ENCODE results near the gene HEPN1. TPM values are rescaled to one million over a fixed set of nuclear protein-coding genes. Genes with fewer than 3 reads are reported as not detected.
A peak's percentile ranks its signal among the peaks of the same experiment; 100 is the strongest.

Gene HEPN1
- total and polyA plus RNA-seq, 2 experiments from 2014 or later = not detected

DNA sequence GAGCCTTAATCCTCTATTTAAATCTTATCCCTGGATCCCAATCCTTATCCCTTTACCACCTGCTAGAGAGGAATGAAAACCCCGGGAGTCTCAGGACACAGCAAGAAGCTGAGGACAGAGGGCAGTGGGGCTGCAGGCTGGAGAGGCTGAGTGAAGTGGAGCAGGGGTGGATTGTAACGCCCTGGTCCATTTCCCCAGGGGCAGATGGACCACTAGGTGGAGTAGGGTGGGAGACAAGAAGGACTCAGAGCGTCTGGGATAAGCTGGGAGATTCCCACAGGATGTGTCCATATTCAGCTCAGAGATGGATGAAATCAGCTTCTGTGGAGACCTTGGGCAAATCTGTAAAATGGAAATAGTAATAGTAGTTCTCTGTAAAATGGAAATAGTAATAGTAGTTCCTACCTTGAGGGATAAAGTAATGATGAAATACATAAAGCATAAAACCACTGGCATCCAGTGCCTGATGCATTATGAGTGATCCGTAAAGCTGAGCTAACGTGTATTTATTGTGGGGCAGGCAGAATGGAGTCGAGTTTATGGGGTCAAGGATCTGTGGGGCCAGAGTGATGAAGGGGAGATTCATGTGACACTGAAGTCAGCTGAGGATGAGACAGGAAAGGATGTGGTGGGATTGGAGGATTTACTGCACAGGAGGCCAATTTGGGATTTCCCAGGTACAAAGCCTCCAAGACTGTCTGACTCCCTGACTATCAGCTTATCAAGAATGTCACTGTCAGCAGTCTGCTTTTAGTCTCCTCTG lies 19.5 kb upstream of the HEPN1 start:
- H3K9me2 ChIP-seq (ENCODE audit: insufficient read depth) = 0 out of 2 replicates have a peak, but pooled peaks cover 4% of the 10 kb centered on the region
- DNase-seq (ENCODE audit: low spot score) (no peak), ATAC-seq (peak; percentile 62)
- no peaks in the 10 kb centered on the region for H4K20me1 ChIP-seq (replicated peaks; ENCODE audit: insufficient read depth)
- no peak overlapping the region for H3K27ac ChIP-seq (ENCODE audit: low read depth)
- no peak overlapping the region for H3K4me3 Mint-ChIP-seq
- peaks cover 8% of the 10 kb centered on the region for H3K27me3 Mint-ChIP-seq (ENCODE audit: insufficient read depth, low read depth, poor library complexity)
- no peaks in the 10 kb centered on the region for H3K36me3 Mint-ChIP-seq (ENCODE audit: low read depth)
- no peaks in the 10 kb centered on the region for H3F3A ChIP-seq (replicated peaks; ENCODE audit: low read depth)
- H3K4me3 ChIP-seq = no peak overlapping the region
- peaks cover 4% of the 10 kb centered on the region; the same call in 1 of the 2 replicates for H3K4me1 ChIP-seq (ENCODE audit: insufficient read depth)
- 0 out of 2 replicates have a peak, but pooled peaks cover 5% of the 10 kb centered on the region for H3K27me3 ChIP-seq (ENCODE audit: insufficient read depth)
- no peaks in the 10 kb centered on the region for H3K36me3 ChIP-seq (ENCODE audit: insufficient read depth)
- H3K79me2 ChIP-seq (replicated peaks; ENCODE audit: insufficient read depth) = no peaks in the 10 kb centered on the region
- no peak overlapping the region for H3K4me2 ChIP-seq
- TF ChIP-seq, protein P1, sequence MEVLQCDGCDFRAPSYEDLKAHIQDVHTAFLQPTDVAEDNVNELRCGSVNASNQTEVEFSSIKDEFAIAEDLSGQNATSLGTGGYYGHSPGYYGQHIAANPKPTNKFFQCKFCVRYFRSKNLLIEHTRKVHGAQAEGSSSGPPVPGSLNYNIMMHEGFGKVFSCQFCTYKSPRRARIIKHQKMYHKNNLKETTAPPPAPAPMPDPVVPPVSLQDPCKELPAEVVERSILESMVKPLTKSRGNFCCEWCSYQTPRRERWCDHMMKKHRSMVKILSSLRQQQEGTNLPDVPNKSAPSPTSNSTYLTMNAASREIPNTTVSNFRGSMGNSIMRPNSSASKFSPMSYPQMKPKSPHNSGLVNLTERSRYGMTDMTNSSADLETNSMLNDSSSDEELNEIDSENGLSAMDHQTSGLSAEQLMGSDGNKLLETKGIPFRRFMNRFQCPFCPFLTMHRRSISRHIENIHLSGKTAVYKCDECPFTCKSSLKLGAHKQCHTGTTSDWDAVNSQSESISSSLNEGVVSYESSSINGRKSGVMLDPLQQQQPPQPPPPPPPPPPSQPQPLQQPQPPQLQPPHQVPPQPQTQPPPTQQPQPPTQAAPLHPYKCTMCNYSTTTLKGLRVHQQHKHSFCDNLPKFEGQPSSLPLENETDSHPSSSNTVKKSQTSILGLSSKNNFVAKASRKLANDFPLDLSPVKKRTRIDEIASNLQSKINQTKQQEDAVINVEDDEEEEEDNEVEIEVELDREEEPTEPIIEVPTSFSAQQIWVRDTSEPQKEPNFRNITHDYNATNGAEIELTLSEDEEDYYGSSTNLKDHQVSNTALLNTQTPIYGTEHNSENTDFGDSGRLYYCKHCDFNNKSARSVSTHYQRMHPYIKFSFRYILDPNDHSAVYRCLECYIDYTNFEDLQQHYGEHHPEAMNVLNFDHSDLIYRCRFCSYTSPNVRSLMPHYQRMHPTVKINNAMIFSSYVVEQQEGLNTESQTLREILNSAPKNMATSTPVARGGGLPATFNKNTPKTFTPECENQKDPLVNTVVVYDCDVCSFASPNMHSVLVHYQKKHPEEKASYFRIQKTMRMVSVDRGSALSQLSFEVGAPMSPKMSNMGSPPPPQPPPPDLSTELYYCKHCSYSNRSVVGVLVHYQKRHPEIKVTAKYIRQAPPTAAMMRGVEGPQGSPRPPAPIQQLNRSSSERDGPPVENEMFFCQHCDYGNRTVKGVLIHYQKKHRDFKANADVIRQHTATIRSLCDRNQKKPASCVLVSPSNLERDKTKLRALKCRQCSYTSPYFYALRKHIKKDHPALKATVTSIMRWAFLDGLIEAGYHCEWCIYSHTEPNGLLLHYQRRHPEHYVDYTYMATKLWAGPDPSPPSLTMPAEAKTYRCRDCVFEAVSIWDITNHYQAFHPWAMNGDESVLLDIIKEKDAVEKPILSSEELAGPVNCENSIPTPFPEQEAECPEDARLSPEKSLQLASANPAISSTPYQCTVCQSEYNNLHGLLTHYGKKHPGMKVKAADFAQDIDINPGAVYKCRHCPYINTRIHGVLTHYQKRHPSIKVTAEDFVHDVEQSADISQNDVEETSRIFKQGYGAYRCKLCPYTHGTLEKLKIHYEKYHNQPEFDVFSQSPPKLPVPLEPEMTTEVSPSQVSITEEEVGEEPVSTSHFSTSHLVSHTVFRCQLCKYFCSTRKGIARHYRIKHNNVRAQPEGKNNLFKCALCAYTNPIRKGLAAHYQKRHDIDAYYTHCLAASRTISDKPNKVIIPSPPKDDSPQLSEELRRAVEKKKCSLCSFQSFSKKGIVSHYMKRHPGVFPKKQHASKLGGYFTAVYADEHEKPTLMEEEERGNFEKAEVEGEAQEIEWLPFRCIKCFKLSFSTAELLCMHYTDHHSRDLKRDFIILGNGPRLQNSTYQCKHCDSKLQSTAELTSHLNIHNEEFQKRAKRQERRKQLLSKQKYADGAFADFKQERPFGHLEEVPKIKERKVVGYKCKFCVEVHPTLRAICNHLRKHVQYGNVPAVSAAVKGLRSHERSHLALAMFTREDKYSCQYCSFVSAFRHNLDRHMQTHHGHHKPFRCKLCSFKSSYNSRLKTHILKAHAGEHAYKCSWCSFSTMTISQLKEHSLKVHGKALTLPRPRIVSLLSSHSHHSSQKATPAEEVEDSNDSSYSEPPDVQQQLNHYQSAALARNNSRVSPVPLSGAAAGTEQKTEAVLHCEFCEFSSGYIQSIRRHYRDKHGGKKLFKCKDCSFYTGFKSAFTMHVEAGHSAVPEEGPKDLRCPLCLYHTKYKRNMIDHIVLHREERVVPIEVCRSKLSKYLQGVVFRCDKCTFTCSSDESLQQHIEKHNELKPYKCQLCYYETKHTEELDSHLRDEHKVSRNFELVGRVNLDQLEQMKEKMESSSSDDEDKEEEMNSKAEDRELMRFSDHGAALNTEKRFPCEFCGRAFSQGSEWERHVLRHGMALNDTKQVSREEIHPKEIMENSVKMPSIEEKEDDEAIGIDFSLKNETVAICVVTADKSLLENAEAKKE (CRISPR knock-in tag; IDR thresholded peaks at IDR 0.05) = no peak
- TF ChIP-seq JUNB (IDR thresholded peaks at IDR 0.05; ENCODE audit: unreplicated experiment) = no peak
- TF ChIP-seq, protein P2, sequence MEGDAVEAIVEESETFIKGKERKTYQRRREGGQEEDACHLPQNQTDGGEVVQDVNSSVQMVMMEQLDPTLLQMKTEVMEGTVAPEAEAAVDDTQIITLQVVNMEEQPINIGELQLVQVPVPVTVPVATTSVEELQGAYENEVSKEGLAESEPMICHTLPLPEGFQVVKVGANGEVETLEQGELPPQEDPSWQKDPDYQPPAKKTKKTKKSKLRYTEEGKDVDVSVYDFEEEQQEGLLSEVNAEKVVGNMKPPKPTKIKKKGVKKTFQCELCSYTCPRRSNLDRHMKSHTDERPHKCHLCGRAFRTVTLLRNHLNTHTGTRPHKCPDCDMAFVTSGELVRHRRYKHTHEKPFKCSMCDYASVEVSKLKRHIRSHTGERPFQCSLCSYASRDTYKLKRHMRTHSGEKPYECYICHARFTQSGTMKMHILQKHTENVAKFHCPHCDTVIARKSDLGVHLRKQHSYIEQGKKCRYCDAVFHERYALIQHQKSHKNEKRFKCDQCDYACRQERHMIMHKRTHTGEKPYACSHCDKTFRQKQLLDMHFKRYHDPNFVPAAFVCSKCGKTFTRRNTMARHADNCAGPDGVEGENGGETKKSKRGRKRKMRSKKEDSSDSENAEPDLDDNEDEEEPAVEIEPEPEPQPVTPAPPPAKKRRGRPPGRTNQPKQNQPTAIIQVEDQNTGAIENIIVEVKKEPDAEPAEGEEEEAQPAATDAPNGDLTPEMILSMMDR (conservative IDR thresholded peaks at IDR 0.05; ENCODE audit: low read depth in 2 of 2) = peak; percentile 25 to 52; a peak in 3 of 4 replicates
- H3K27ac Mint-ChIP-seq = no peak overlapping the region
- H3K4me1 Mint-ChIP-seq = peaks cover 21% of the 10 kb centered on the region
- H2AFZ ChIP-seq = no peak overlapping the region
- no peaks in the 10 kb centered on the region for H3K9me3 Mint-ChIP-seq

All from GM23338 (cell line).